Adrenal gland (tissue), 5 donors: Measurements from ENCODE around the gene PLXNA4.

ENCODE experiments used
- CTCF ChIP-seq, 6 experiments: fragments of 450-650 bp in 4 of 6; fragments of 200-600 bp in 2 of 6; sonication (generic) in 1 of 6; IDR thresholded peaks; 1 replicate in 5 of 6; 2 replicates in 1 of 6; pipeline versions ENCODE4 v1.5.1 to v1.8.0; 2016 to 2021; ENCODE audit warnings: antibody characterized with exemption in 6 of 6, mild to moderate bottlenecking in 2 of 6, moderate library complexity in 1 of 6
- POLR2A ChIP-seq, 2 donors: fragments of 450-650 bp; IDR thresholded peaks; one replicate each; pipeline ENCODE4 v1.6.1; 2017; ENCODE audit warnings: antibody characterized with exemption in 2 of 2, mild to moderate bottlenecking in 2 of 2, moderate library complexity in 1 of 2
- donor health status: DM: no; HTN: no; CAD: no.

DNA sequence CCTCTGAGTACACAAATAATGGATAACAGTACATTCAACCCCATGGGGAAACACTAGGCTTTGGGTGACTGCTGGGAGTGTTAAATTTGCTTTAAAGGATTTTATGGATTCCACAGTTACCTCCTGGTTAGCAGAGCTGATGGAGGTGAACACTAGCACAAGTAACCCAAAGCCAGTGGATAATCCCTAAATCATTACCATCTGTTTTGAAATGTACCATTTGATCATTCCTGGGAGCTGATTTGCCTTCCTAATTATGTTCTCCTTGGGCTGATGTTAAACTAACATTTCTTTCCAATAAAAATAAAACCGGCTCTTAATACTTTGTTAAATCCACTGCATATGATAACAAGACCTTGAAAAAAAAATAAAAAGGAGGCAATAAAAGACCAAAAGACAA, 493.9 kb downstream of the PLXNA4 start:
- TF ChIP-seq CTCF (IDR thresholded peaks at IDR 0.05) (no peak), POLR2A (IDR thresholded peaks at IDR 0.05) (no peak)
